AG10803 (cell line): ENCODE measurements around the gene ANKRD13A.

Experiments
- DNase-seq: peaks from one replicate; pipeline ENCODE4 v3.0.0; 2010; ENCODE audit warnings: low read depth
- H3K4me3 ChIP-seq: 2 replicates; pipeline ENCODE4 v1.5.1; 2011; ENCODE audit warnings: mild to moderate bottlenecking, low read length, control low read depth
- CTCF ChIP-seq: conservative IDR thresholded peaks from 2 replicates; pipeline ENCODE4 v1.5.1; 2011; ENCODE audit warnings: mild to moderate bottlenecking, low read length, control low read depth, inconsistent platforms

ANKRD13A gene

GRCh38 chr12:109994401-109995175 is 4.6 kb upstream of the ANKRD13A start:
- DNase-seq: no peak
- peak overlapping the region; percentile 89 for H3K4me3 ChIP-seq
- TF ChIP-seq CTCF: no peak

GRCh38 chr12:109995361-109995685 is 3.9 kb upstream of the ANKRD13A start:
- no peak for TF ChIP-seq CTCF
- no peak for DNase-seq
- peak overlapping the region; percentile 89 for H3K4me3 ChIP-seq

GRCh38 chr12:109995686-109996482 is 3.3 kb upstream of the ANKRD13A start, which contains the start of gene GIT2:
Gene GIT2, minus strand, starts transcription at chr12:109996368. Its CDS starts 144 bp downstream, at chr12:109996224.
- DNase-seq: peak; percentile 88
- no peak for TF ChIP-seq CTCF
- peak within 1 kb of the TSS; percentile 89 for H3K4me3 ChIP-seq

- peak overlapping the region; percentile 89 for H3K4me3 ChIP-seq
- no peak for DNase-seq
- no peak for TF ChIP-seq CTCF
Observed at GRCh38 chr12:109996483-109996853, 2.8 kb upstream of the ANKRD13A start.

- DNase-seq: no peak
- no peak overlapping the region for H3K4me3 ChIP-seq
- TF ChIP-seq CTCF: no peak
Observed at GRCh38 chr12:109997393-109997792, 1.8 kb upstream of the ANKRD13A start.

GRCh38 chr12:109998241-109998903 is 858 bp upstream of the ANKRD13A start:
- no peak for TF ChIP-seq CTCF
- peak; percentile 94 for DNase-seq
- H3K4me3 ChIP-seq: peak overlapping the region; percentile 94

- no peak for TF ChIP-seq CTCF
- no peak for DNase-seq
- peak overlapping the region; percentile 94 for H3K4me3 ChIP-seq
Observed at GRCh38 chr12:109999649-109999971, 380 bp downstream of the ANKRD13A start.
